Right lobe of liver (tissue), 6 donors: Measurements from ENCODE around the gene TSPAN18. TPM values are rescaled to one million over a fixed set of nuclear protein-coding genes. Genes with fewer than 3 reads are reported as not detected.

Source experiments
- ATAC-seq, 4 donors: fragments of 200-7000 bp; cut with Tn5 transposase; one replicate each; pipeline ENCODE4 v1.9.1; 2020; ENCODE audit warnings: mild to moderate bottlenecking in 4 of 4, moderate library complexity in 4 of 4
- DNase-seq, 3 donors: peaks; one replicate each; pipeline ENCODE4 v3.0.0-alpha.2; 2020
- H3K27ac ChIP-seq, 3 donors: fragments of 200-600 bp; one replicate each; pipeline ENCODE4 v1.8.0; 2022
- H3K27me3 ChIP-seq, 2 donors: fragments of 200-600 bp; one replicate each; pipeline ENCODE4 v1.8.0; 2022
- H3K36me3 ChIP-seq, 4 donors: fragments of 200-600 bp; sonication (generic) in 1 of 4; one replicate each; pipeline versions ENCODE4 v1.5.1 to v1.8.0; 2017 to 2022; ENCODE audit warnings: control low read depth in 1 of 4
- H3K4me1 ChIP-seq, 4 donors: fragments of 200-600 bp; sonication (generic) in 1 of 4; one replicate each; pipeline versions ENCODE4 v1.5.1 to v1.8.0; 2017 to 2022; ENCODE audit warnings: control low read depth in 1 of 4
- H3K4me3 ChIP-seq, 3 donors: fragments of 200-600 bp; one replicate each; pipeline ENCODE4 v1.8.0; 2022
- H3K9me3 ChIP-seq, 4 donors: fragments of 200-600 bp; sonication (generic) in 1 of 4; one replicate each; pipeline versions ENCODE4 v1.5.1 to v1.8.0; 2017 to 2022; ENCODE audit warnings: control low read depth in 1 of 4
- CTCF ChIP-seq, 4 donors: fragments of 200-600 bp in 3 of 4; fragments of 450-650 bp in 1 of 4; IDR thresholded peaks; one replicate each; pipeline versions ENCODE4 v1.5.1 to v1.8.0; 2016 to 2022; ENCODE audit warnings: antibody characterized with exemption in 4 of 4, mild to moderate bottlenecking in 2 of 4
- POLR2A ChIP-seq: fragments of 450-650 bp; IDR thresholded peaks from one replicate; pipeline ENCODE4 v1.6.1; 2017; ENCODE audit warnings: antibody characterized with exemption, mild to moderate bottlenecking
- WGBS: methylation state at CpG from one replicate; pipeline ENCODE4 v1.1.6; 2018; ENCODE audit warnings: low coverage, low lambda C conversion rate; ENCODE audit not compliant: insufficient coverage; ENCODE audit errors: missing lambda C conversion rate; 5-methylcytosine and 5-hydroxymethylcytosine counted together
- intact Hi-C, 2 donors: fragments of 100-400 bp; cut with DNase I; formaldehyde crosslinking; loops; one replicate each; pipeline versions ENCODE4 v1.11.2 to v1.14.1; 2022
- total RNA-seq, 6 experiments: library from RNA; depleted of rRNA in 2 of 6; stranded (reverse); fragments of >200 nt in 2 of 6; fragmentation: NEBNext Ultra II Directional in 3 of 6; extraction: Animal tissue kit (Norgen Biotek cat#: 25700) in 3 of 6; gene quantifications; one replicate each; pipeline versions ENCODE4 v1.1.0 to v1.2.4, GENCODE V29; 2016 to 2023
- donor health status: DM: no; HTN: yes; CAD: no.
- donor health status: DM: no; HTN: no; CAD: no.
- donor health status: DM: no; HTN: no; CAD: no.
- donor health status: DM: no; HTN: yes; CAD: no.
- donor health status: DM: no; HTN: yes; CAD: no.

Gene TSPAN18
- total RNA-seq, 6 experiments from 2014 or later: 3.4 to 10.6 (median 5.3) TPM

DNA sequence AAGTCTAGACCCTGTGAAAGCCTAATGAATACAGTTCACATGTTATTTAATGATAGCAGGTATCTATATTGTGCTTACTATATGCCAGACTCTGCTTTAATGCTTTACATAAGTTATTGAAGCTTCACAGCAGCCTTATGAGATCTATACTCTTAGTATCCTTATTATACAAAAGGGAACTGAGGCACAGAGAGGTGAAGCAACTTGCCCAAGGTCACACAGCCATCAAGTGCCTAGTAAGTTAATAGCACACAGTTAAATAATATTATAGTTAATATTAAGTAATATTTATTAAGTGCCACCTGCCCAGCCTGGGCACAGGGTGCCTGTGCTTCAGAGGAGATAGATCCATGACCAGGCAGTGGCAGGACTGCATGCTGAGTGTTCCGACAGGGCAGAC lies 145.8 kb downstream of the TSPAN18 start:
- H3K27ac ChIP-seq: no peak overlapping the region
- WGBS: 83% methylated on average over 1 of the region's 1 CpG
- ATAC-seq: no peak
- DNase-seq: no peak
- H3K4me1 ChIP-seq: no peaks in the 10 kb centered on the region
- H3K36me3 ChIP-seq: no peaks in the 10 kb centered on the region
- intact Hi-C loops: no loop called here
- no peak for TF ChIP-seq POLR2A
- no peak for TF ChIP-seq CTCF (IDR thresholded peaks at IDR 0.05)
- H3K27me3 ChIP-seq: no peaks in the 10 kb centered on the region
- no peak overlapping the region for H3K4me3 ChIP-seq
- H3K9me3 ChIP-seq: no peaks in the 10 kb centered on the region

DNA sequence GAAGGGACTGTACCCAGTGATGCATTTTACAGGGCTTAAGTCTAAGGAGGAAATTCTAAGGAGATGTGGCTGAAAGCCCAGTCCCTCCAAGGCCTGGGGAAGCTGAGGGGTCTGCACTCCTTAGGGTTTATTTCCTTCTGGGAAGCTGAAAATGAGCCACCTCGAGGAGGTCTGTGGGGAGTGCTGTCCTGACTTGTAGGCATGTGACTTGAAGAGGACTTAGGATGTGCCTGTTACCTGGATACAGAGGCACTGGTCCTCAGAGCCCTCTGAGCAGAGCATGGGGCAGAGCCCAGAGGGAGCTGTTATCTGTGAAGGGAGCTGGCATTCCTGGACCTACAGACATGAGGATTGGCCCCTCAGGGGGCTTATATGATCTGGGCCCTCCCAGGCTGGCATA lies 146.8 kb downstream of the TSPAN18 start:
- no peaks in the 10 kb centered on the region for H3K36me3 ChIP-seq
- ATAC-seq: no peak
- TF ChIP-seq POLR2A: no peak
- TF ChIP-seq CTCF (IDR thresholded peaks at IDR 0.05): no peak
- H3K9me3 ChIP-seq: no peaks in the 10 kb centered on the region
- no peak overlapping the region for H3K4me3 ChIP-seq
- no peaks in the 10 kb centered on the region for H3K27me3 ChIP-seq
- no peaks in the 10 kb centered on the region for H3K4me1 ChIP-seq
- intact Hi-C loops: no loop called here
- H3K27ac ChIP-seq: no peak overlapping the region
- peak in 1 of 3 donors; percentile 37 for DNase-seq
- no CpG with 5 or more reads among the region's 1 CpG for WGBS

- TF ChIP-seq POLR2A (no peak), CTCF (IDR thresholded peaks at IDR 0.05) (no peak)
- intact Hi-C loops: no loop called here
- H3K27me3 ChIP-seq: no peaks in the 10 kb centered on the region
- H3K9me3 ChIP-seq: no peaks in the 10 kb centered on the region
- H3K4me1 ChIP-seq: no peaks in the 10 kb centered on the region
- no peak overlapping the region for H3K4me3 ChIP-seq
- DNase-seq (no peak), ATAC-seq (no peak)
- no peak overlapping the region for H3K27ac ChIP-seq
- 70% methylated on average over 2 of the region's 3 CpGs for WGBS
- H3K36me3 ChIP-seq: no peaks in the 10 kb centered on the region
Measured at GRCh38 chr11:44874284-44874683, 147.5 kb downstream of the TSPAN18 start.

GRCh38 chr11:44875037-44875436 lies 148.3 kb downstream of the TSPAN18 start:
- 100% methylated on average over 2 of the region's 4 CpGs for WGBS
- no peak for TF ChIP-seq POLR2A
- no peak for TF ChIP-seq CTCF (IDR thresholded peaks at IDR 0.05)
- Histone ChIP-seq H3K27ac (no peak overlapping the region), H3K27me3 (no peaks in the 10 kb centered on the region), H3K36me3 (no peaks in the 10 kb centered on the region), H3K4me1 (no peaks in the 10 kb centered on the region), H3K9me3 (no peaks in the 10 kb centered on the region), H3K4me3 (no peak overlapping the region)
- ATAC-seq (no peak), DNase-seq (no peak)
- intact Hi-C loops: no loop called here

DNA sequence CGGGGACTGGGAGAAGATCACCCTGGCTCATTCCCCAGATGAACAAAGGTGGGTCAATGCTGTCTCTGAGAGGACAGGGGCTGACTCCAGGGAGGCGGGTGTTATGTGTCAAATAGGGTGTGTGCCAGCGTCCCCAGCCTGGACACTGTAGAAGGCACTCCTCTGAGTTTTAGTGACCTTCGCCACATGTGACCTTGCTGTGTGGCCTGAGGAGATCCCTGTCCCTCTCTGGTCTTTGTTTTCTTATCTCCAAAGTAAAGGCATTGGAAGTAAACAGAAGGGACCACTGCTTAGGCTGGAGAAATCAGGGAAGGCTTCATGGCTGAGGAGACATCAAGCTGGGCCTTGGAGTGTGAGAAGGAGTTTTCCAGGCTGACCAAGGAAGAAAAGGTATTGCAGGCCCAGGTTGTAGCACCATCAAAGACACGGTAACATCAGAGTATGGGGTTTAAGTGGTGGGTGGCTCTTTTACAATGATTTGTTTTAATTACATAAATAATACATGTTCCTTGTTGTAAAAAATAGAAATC lies 149.5 kb downstream of the TSPAN18 start:
- TF ChIP-seq POLR2A: no peak
- no peak for TF ChIP-seq CTCF (IDR thresholded peaks at IDR 0.05)
- no peak overlapping the region for H3K4me3 ChIP-seq
- H3K27ac ChIP-seq: no peak overlapping the region
- ATAC-seq (no peak), DNase-seq (no peak)
- H3K27me3 ChIP-seq: no peaks in the 10 kb centered on the region
- H3K9me3 ChIP-seq: no peaks in the 10 kb centered on the region
- 87% methylated on average over 5 of the region's 5 CpGs for WGBS
- H3K4me1 ChIP-seq: no peaks in the 10 kb centered on the region
- intact Hi-C loops: no loop called here
- no peaks in the 10 kb centered on the region for H3K36me3 ChIP-seq
